Ramos (cell line): ENCODE data around the gene ATF4.

ENCODE experiments used
- in situ Hi-C: fragments of 300-500 bp; cut with MboI; formaldehyde crosslinking; loops from one replicate; pipeline ENCODE4 v1.14.3; 2022; ENCODE audit warnings: low sequenced_read_pairs; ENCODE audit not compliant: unreplicated experiment

The ATF4 gene, protein sequence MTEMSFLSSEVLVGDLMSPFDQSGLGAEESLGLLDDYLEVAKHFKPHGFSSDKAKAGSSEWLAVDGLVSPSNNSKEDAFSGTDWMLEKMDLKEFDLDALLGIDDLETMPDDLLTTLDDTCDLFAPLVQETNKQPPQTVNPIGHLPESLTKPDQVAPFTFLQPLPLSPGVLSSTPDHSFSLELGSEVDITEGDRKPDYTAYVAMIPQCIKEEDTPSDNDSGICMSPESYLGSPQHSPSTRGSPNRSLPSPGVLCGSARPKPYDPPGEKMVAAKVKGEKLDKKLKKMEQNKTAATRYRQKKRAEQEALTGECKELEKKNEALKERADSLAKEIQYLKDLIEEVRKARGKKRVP

DNA sequence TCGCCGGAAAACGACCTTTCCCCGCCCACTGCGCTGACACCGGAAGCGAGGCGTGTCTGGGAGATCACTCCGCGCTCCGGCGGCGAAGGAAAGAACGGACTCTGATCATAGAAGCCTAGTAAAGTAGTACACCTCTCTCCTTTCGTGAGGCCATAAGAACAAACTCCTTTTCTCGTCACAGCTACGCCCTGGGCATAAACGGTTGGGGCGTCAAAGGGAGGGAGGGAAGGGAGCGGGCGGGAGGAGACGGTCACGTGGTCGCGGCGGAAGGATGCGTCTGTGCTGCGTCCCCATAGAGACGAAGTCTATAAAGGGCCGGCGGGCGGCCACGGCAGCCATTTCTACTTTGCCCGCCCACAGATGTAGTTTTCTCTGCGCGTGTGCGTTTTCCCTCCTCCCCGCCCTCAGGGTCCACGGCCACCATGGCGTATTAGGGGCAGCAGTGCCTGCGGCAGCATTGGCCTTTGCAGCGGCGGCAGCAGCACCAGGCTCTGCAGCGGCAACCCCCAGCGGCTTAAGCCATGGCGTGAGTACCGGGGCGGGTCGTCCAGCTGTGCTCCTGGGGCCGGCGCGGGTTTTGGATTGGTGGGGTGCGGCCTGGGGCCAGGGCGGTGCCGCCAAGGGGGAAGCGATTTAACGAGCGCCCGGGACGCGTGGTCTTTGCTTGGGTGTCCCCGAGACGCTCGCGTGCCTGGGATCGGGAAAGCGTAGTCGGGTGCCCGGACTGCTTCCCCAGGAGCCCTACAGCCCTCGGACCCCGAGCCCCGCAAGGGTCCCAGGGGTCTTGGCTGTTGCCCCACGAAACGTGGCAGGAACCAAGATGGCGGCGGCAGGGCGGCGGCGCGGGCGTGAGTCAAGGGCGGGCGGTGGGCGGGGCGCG is at the start of gene ATF4:
Gene ATF4 (plus strand): TSS at position 337 of the 880 bp plus-strand sequence. CDS start 884 bp downstream, outside the sequence.
- in situ Hi-C loops = loop anchor here (5.0 to 25.0 kb wide), 2 partner anchors 73 to 358 kb away; partner anchors contain the start of gene CBX7

DNA sequence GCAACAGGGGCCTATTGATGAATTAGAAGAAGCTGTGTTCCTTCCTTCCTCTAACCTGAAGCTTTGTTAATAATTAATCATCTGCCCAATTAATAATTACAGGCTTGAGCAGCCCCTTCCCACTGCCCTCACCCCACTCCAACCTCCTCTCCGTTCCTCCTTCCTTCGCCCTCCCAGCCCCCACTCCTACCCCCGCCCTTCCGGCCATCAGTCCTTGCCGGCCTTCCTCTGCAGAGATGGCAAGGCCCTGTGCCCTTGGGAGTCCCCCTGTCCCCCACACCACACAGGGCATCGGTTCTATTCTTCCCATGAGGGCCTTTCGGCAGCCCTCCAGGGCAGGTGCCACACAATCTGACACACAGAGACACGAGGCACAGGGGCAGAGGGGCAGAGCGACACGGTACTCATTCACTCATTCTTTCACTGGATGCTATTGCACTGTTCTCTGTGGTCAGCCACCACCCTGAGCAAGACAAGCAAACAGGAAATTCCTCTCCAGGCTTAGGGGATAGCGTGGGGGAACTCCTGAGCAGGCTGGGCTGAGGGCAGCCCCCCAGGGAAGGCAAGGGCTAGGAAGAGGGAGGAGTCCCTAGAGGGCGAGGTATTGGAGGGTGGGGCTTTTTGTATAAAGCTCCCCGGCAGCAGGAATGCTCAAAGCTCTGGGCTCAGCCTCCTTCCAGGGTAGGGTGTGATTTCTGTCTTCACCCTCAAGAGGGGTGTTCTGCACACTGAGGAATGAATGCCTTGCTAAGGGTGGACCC is 48.8 kb upstream of the ATF4 start:
- in situ Hi-C loops = no loop called here

DNA sequence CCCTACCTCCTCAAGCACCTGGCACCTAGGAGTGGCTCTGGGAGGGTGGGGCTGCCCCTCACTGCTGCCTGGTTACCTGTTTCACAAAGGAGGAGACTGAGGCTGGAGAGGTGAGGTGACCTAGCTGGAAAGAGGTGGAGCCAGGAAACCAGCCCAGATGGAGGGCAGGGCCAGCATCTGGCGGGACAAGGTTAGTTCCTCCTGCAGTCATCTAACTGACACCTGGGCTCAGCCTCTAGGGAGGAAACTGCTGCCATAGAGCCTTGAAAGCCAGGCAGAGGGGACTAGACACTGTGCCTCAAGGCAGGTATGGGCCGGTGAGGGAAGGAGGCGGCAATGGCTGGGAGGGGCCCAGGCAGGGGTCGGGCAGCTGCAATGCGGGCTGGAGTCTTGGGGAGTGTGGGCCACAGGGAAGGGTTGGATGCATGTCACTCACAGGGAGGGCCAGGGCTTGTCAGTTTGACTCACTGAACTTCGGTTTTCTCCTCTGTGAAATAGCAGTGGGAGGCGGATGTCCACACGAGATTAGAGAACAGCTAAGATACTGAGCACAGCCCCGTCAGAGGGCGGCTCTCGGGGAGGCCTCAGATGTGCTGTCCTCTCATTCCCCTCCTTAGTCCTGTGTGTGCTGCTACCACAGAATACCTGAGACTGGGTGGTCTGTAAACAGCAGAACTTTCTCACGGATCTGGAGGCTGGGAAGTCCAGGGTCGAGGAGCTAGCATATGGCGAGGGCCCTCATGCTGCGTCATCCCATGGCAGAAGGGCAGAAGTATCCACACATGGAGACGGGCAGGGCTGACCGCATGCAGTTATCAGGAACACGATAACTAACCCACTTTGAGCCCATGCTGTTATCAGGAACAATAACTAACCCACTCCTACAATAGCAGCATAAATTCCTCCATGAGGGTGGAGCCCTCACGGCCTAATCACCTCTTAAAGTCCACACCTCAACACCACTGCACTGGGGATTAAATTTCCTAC is 47.5 kb upstream of the ATF4 start:
- in situ Hi-C loops = no loop called here

DNA sequence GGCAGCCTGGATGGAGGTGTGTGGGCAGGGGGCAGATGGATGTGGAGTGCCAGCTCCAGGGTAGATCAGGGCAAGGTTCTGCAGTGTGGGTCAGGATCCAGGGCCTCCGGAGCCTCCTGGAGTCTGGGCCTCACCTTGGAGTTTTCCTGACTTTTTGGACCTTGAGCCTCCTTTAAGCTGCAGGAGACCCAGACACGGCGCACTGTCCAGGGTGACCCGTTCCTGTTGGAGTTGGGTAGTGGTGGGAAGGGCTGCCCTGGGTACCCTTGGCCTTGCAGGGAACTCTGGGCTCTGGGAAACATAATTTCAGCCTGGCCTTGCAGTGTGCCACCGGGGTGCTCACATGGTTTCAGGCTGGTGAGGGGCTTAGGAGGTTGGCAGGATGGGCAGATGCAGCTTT is 46.5 kb upstream of the ATF4 start:
- in situ Hi-C loops = no loop called here

DNA sequence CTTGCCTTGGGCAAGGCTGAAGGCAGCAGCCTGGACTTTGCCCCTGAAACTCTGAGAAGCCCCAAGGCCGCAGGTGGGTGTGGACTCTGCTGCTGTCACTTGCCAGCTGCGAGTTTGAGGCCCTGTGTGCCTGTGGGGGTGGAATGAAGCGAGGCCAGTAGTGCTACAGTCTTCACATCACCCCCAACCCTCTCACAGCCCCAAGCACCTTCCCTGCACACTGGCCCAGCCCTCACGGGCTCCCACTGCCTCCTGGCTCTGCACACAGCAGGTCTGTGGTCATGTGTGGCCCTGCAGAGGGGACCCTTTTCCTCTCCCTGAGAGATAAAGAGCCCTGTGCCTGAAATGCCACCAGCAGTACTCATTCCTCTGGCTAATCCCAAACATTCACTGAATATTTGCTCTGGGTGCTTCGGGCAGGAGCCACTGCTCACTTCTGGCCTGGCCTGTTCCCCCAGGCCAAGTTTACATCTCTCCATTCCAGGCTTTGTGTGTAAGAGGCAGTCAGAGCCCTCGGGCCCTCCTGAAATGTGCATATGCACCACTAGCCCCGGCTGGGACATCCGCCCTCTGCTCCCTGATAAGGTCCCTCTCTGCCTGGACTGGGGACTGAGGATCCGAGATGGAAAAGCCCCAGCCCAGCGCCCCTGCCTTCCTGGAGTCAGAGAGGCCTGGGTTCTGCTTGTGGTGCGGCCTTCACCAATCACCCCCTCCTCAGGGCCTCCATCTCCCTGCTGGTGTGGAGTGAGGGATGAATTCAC is 45.8 kb upstream of the ATF4 start:
- in situ Hi-C loops = no loop called here

DNA sequence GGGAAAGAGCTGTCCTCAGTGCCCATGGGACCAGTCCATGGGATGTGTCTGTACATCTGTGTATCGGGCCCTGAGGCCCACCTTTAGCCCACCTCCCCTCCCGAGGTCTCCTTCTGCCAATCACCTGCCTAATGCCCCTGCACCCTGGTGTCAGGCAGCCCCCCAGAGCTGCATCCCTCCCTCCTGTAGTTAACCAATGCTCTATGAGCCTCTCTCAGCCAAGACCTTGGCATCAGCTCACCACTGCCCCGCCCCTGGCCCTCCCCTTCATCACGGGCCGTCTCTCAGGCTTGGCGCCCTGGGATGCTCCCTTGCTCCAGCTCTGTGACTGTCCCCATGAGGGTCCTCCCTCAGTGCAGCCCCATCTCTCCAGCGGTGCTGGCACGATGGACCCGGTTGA is 45.0 kb upstream of the ATF4 start:
- in situ Hi-C loops = no loop called here

DNA sequence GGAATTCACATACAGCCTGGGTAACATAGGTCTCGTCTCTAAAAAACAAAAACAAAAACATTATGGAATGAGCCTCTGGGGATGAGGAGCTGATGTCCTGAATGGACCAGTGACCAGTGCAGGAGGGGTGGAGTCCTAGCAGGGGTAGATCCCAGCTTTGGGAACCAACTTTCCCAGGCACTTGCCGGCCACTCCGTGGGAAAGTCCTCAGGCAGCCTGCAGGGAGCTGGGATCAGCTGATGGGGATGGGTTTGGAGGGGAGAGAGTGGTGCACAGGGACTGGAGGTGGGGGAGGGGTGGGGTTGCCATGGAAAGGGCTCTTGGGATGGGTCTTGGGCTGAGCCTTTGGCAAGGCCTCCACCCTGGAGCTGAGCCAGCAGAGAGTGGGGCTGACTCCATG is 44.5 kb upstream of the ATF4 start:
- in situ Hi-C loops = no loop called here

DNA sequence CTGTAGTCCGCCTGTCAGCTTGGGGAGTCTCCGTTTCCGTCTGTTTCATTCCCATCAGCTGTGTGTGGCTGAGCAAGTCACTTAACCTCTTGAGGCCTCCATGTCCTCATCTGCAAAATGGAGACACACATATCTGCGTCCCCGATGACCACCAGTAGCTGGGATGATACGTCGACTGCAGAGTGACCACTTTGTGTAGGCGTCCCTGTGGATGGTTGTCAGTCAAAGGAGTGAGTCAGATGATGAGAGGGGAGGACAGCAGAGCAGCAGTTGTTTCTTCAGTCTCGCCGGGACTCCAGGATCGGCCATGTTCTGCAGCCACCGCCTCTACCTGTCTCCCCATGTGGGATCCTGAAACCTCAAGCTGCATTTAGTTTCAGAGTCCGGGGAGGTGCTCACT is 43.7 kb upstream of the ATF4 start:
- in situ Hi-C loops = no loop called here

DNA sequence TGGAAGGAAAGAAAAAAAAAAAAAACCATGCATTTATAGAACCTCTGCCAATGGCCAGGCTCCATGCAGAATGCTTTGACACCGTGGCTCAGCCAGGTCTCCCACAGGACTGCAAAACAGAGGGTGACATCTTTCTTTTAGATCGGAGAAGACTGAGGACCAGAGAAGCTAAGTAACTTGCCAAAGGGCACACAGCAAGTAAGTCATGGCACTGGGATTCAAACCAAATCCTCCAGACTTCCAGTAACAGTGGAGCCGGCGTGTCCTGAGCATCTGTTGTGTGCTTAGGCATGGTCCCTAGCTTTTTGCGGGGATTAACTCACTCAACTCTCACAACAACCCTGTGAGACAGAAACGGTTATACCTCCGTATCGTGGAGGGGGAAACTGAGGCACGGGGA is 42.8 kb upstream of the ATF4 start:
- in situ Hi-C loops = no loop called here

DNA sequence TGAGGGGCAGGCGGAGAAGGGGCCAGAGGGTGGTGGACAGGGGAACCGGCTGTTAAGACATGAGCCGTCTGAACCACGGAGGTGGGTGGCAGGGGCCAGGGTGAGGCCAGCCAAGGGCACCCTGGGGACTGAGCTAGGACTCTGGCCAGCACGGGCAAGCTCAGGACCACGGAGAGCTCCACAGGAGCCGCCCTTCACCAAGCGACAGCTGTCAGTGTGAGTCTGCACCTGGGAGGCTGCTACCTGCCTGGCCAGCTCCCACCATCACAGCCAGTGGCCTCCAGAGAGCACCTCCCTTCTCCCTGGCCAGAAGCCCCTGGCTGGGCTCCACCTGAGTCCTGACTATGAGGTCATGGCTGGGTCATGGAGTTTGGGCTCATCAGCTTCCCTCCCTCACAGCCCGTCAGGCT is 41.9 kb upstream of the ATF4 start:
- in situ Hi-C loops = no loop called here

DNA sequence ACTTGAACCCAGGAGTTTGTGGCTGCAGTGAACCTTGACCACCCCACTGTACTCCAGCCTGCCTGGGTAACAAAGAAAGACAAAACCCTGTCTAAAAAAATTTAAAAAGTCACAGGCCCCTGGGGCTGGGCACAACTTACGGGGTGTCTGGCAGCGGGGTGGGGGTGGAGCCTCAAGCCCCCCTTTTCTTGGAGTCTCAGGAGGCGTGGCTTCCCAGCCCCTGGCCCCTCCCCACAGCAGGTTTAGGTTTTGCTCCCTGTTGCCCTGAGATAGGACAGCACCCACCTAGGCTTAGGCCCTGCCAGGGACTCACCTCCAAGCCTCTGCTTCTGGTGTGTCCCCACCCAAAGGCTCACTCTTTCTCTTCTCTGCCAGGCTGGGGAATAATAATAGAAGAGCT is 41.1 kb upstream of the ATF4 start:
- in situ Hi-C loops = no loop called here

DNA sequence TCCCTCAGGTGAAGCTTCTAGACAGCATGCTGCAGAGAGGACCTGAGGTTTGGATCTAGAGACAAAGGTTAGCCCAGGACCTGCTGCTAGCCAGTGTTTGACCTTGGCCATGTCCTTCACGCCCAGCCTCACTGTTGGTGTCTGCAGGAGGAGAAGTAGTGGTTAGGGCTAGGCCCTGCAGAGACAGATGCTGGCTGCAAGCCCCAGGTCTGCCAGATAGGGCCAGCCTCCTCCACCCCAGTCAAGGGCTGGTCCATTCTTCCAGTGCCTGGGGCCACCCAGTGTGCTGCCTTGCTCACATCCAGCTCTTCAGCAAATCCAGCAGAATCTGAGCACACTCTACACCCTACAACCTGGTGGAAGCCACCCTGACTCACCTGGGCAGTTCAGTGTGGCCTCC is 39.8 kb upstream of the ATF4 start:
- in situ Hi-C loops = no loop called here

DNA sequence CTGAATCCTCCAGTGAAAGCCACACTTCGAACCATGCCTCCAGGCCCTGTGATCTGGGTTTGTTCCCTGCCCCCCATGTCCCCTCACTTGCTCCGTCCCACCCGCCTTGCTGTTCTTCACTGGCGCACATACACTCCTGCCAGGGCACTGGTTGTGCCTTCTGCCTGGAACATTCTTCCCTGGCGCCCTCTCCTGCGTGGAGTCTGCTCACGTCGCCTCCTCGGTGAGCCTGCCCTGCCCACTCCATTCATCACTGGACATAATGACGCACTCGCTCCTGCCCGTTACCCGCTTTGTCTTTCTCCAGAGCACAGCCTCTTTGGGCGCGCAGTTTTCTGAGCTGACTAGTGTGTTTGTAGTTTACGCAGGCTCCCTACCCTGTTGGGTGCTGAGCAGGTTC is 39.3 kb upstream of the ATF4 start:
- in situ Hi-C loops = no loop called here

DNA sequence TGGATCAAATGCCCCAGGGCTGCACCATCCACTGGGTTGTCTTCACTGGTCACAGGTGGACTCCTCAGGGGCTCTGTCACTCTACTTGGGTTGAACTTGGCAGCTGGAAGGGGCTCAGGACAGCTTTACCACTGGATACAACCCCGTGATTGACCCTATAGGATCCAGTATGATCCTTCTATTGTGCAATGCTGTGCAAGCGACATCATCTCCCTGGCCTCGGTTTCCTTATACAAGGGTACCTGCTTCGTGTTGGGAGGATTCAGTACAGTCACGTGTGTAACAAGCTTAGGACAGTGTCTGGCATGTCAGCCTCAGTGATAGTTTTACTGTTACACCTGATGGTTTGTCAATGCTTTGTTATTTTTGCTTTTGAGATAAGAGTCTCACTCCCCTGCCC is 38.8 kb upstream of the ATF4 start:
- in situ Hi-C loops = no loop called here

DNA sequence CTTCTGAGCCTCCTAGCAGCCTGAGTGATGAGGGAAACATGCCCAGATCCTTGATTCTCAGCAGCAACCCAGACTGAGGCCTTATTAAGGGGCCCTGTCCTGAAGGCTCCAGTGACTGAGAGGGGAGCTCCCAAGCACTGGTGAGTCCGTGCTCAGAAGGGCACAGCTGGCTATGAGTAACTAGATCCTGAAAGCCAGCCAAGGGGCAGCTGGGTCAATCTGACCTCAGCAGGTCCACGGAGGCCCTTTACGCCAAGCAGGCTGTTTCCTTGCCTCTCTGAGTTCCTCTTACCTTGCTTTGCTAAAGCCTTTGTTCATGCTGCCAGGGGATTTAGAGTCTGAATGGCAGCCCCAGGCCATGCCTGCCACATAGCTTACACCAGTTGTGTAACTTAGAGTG is 37.6 kb upstream of the ATF4 start:
- in situ Hi-C loops = no loop called here

DNA sequence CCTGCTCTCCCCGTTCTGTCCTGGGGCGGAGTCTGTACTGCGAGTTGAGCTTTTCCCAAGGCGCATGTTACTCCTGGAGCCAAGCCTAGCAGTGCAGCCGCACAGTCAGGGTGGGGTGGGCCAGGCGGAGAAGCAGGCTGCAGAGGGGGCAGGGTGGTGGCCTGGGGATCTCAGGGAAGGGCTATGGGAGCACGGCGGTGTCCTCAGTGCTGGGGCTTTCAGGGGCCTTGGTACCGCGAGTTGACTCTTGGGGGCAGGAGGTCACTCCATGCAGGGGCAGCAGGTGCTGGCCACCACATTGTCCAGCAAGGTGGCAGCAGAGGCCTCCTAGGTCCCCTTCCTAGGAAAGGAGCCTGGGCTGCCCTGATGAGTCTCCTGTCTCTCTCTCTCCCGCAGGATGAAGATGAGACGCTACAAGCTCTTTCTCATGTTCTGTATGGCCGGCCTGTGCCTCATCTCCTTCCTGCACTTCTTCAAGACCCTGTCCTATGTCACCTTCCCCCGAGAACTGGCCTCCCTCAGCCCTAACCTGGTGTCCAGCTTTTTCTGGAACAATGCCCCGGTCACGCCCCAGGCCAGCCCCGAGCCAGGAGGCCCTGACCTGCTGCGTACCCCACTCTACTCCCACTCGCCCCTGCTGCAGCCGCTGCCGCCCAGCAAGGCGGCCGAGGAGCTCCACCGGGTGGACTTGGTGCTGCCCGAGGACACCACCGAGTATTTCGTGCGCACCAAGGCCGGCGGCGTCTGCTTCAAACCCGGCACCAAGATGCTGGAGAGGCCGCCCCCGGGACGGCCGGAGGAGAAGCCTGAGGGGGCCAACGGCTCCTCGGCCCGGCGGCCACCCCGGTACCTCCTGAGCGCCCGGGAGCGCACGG is 33.2 kb upstream of the ATF4 start:
- in situ Hi-C loops = no loop called here

DNA sequence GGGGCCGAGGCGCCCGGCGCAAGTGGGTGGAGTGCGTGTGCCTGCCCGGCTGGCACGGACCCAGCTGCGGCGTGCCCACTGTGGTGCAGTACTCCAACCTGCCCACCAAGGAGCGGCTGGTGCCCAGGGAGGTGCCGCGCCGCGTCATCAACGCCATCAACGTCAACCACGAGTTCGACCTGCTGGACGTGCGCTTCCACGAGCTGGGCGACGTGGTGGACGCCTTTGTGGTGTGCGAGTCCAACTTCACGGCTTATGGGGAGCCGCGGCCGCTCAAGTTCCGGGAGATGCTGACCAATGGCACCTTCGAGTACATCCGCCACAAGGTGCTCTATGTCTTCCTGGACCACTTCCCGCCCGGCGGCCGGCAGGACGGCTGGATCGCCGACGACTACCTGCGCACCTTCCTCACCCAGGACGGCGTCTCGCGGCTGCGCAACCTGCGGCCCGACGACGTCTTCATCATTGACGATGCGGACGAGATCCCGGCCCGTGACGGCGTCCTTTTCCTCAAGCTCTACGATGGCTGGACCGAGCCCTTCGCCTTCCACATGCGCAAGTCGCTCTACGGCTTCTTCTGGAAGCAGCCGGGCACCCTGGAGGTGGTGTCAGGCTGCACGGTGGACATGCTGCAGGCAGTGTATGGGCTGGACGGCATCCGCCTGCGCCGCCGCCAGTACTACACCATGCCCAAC is 32.4 kb upstream of the ATF4 start:
- in situ Hi-C loops = no loop called here
